ENCODE results near the gene NOC2L. TPM values are rescaled to one million over a fixed set of nuclear protein-coding genes. Genes with fewer than 3 reads are reported as not detected.

Gene NOC2L
- total RNA-seq, 3 donors from 2014 or later, result 36.2 to 38.7 (median 38.2) TPM

GRCh38 chr1:999725-1000356 lies 40.8 kb upstream of the NOC2L start, which contains the start of gene HES4:
HES4 (minus strand) TSS chr1:1000097; CDS start chr1:999973, 124 bp downstream.
- no peak for TF ChIP-seq CTCF (IDR thresholded peaks at IDR 0.05)
- intact Hi-C loops (cut with DNase I; ENCODE audit: low total_unique reads), result loop anchor here (1.0 to 5.0 kb wide), 4 partner anchors 62 to 1192 kb away; partner anchors contain the start of gene FAAP20
- no peaks in the 10 kb centered on the region for H3K36me3 ChIP-seq
- peak within 1 kb of the TSS; percentile 96 to 98 for H3K27ac ChIP-seq
- H3K9me3 ChIP-seq, result no peaks in the 10 kb centered on the region
- peak within 1 kb of the TSS; percentile 48 to 89 (median 71) for H3K4me3 ChIP-seq
- peaks cover 0 to 8% of the 10 kb centered on the region in 2 donors for H3K27me3 ChIP-seq
- peaks cover 6 to 15% of the 10 kb centered on the region in 2 donors for H3K4me1 ChIP-seq
- DNase-seq (ENCODE audit: low spot score in 2 of 2), result peak; percentile 81 to 83

- Histone ChIP-seq H3K9me3 (no peaks in the 10 kb centered on the region), H3K36me3 (no peaks in the 10 kb centered on the region), H3K4me1 (peaks cover 6 to 15% of the 10 kb centered on the region in 2 donors), H3K27me3 (peaks cover 0 to 8% of the 10 kb centered on the region in 2 donors), H3K27ac (peak overlapping the region; percentile 96 to 98), H3K4me3 (peak overlapping the region; percentile 48 to 89 (median 71))
- TF ChIP-seq POLR2AphosphoS5 (IDR thresholded peaks at IDR 0.05) (no peak), POLR2A (IDR thresholded peaks at IDR 0.05) (no peak), CTCF (IDR thresholded peaks at IDR 0.05) (no peak)
- DNase-seq (ENCODE audit: low spot score in 2 of 2), result no peak
- intact Hi-C loops (cut with DNase I; ENCODE audit: low total_unique reads), result loop anchor here (5.0 kb wide), 1 partner anchor 63 kb away; no protein-coding TSS in a partner anchor
Observed at GRCh38 chr1:998995-999724, 40.1 kb upstream of the NOC2L start.

- Histone ChIP-seq H3K4me3 (peak overlapping the region; percentile 48 to 89 (median 71)), H3K36me3 (no peaks in the 10 kb centered on the region), H3K9me3 (no peaks in the 10 kb centered on the region), H3K27ac (peak overlapping the region; percentile 96 to 98), H3K27me3 (peaks cover 0 to 8% of the 10 kb centered on the region in 2 donors), H3K4me1 (peaks cover 6 to 15% of the 10 kb centered on the region in 2 donors)
- no peak for TF ChIP-seq POLR2A (IDR thresholded peaks at IDR 0.05)
- TF ChIP-seq CTCF (IDR thresholded peaks at IDR 0.05), result no peak
- TF ChIP-seq POLR2AphosphoS5 (IDR thresholded peaks at IDR 0.05), result no peak
- DNase-seq (ENCODE audit: low spot score in 2 of 2), result no peak
- intact Hi-C loops (cut with DNase I; ENCODE audit: low total_unique reads), result loop anchor here (5.0 kb wide), 1 partner anchor 64 kb away; no protein-coding TSS in a partner anchor
Observed at GRCh38 chr1:998745-998994, 39.6 kb upstream of the NOC2L start.

- H3K4me3 ChIP-seq, result peak overlapping the region; percentile 48 to 89 (median 71)
- no peaks in the 10 kb centered on the region for H3K36me3 ChIP-seq
- H3K27me3 ChIP-seq, result peaks cover 0 to 8% of the 10 kb centered on the region in 2 donors
- TF ChIP-seq CTCF (IDR thresholded peaks at IDR 0.05) (no peak), POLR2AphosphoS5 (IDR thresholded peaks at IDR 0.05) (no peak), POLR2A (IDR thresholded peaks at IDR 0.05) (no peak)
- H3K9me3 ChIP-seq, result no peaks in the 10 kb centered on the region
- H3K27ac ChIP-seq, result peak overlapping the region in 1 of 2 donors; percentile 98
- no peak for DNase-seq (ENCODE audit: low spot score in 2 of 2)
- peaks cover 6 to 15% of the 10 kb centered on the region in 2 donors for H3K4me1 ChIP-seq
- intact Hi-C loops (cut with DNase I; ENCODE audit: low total_unique reads), result loop anchor here (1.0 to 5.0 kb wide), 2 partner anchors 44 to 64 kb away; no protein-coding TSS in a partner anchor
Observed at GRCh38 chr1:997993-998744, 39.1 kb upstream of the NOC2L start.

Data from breast epithelium (tissue), 4 donors.